ENCODE data around the gene ANKRD16. TPM values are rescaled to one million over a fixed set of nuclear protein-coding genes. Genes with fewer than 3 reads are reported as not detected.
"Not testable (repeated sequence)": the region's sequence is repeated elsewhere in the genome, so short reads cannot be mapped to it uniquely, and the experiment has no call there.

ANKRD16 gene
- total and polyA plus RNA-seq, 2 experiments from 2014 or later: 6.4 to 16.1 TPM

DNA sequence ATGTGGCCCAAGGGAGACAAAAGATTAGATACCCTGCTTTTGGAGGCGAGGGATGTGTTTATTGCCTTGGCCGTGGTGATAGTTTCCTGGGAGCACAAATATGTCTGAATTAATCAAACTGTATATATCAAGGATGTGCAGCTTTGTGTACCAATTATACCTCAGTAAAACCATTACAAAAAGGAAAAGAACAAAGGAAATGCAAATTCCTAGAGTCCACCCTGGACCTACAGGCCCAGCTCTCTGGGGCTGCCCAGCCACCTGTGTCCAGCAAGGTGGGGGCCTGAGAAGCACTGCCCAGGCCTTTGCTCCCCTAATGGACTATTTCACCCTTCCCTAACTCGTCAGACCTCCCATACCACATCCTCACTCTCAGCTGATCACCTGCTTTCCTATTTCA lies 20.5 kb downstream of the ANKRD16 start:
- no peak overlapping the region for H2AFZ ChIP-seq
- no peak for DNase-seq (ENCODE audit: low spot score)
- no peak overlapping the region for H3K4me3 Mint-ChIP-seq
- H3K27ac ChIP-seq (ENCODE audit: low read depth): no peak overlapping the region
- no peaks in the 10 kb centered on the region for H3K9me2 ChIP-seq (ENCODE audit: insufficient read depth)
- H3K27me3 Mint-ChIP-seq (ENCODE audit: insufficient read depth, low read depth, poor library complexity): peaks cover 2% of the 10 kb centered on the region
- H3K4me1 Mint-ChIP-seq: peaks cover 11% of the 10 kb centered on the region; the same call in 2 of the 3 replicates
- H3K36me3 ChIP-seq (ENCODE audit: insufficient read depth): no peaks in the 10 kb centered on the region
- no peaks in the 10 kb centered on the region for H3K79me2 ChIP-seq (replicated peaks; ENCODE audit: insufficient read depth)
- H3K4me2 ChIP-seq: no peak overlapping the region
- no peaks in the 10 kb centered on the region for H3K27me3 ChIP-seq (ENCODE audit: insufficient read depth)
- H4K20me1 ChIP-seq (replicated peaks; ENCODE audit: insufficient read depth): no peaks in the 10 kb centered on the region
- H3K4me3 ChIP-seq: no peak overlapping the region
- peaks cover 28% of the 10 kb centered on the region for H3K36me3 Mint-ChIP-seq (ENCODE audit: low read depth)
- ATAC-seq: no peak
- no peak overlapping the region for H3K27ac Mint-ChIP-seq
- H3K4me1 ChIP-seq (ENCODE audit: insufficient read depth): no peaks in the 10 kb centered on the region
- TF ChIP-seq, protein P1, sequence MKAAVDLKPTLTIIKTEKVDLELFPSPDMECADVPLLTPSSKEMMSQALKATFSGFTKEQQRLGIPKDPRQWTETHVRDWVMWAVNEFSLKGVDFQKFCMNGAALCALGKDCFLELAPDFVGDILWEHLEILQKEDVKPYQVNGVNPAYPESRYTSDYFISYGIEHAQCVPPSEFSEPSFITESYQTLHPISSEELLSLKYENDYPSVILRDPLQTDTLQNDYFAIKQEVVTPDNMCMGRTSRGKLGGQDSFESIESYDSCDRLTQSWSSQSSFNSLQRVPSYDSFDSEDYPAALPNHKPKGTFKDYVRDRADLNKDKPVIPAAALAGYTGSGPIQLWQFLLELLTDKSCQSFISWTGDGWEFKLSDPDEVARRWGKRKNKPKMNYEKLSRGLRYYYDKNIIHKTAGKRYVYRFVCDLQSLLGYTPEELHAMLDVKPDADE (IDR thresholded peaks at IDR 0.05): no peak
- no peak for TF ChIP-seq STAT1 (IDR thresholded peaks at IDR 0.05; ENCODE audit: unreplicated experiment)
- no peak for TF ChIP-seq ZNF114 (CRISPR knock-in tag; IDR thresholded peaks at IDR 0.05)
- no peak for TF ChIP-seq NANOG (IDR thresholded peaks at IDR 0.05; ENCODE audit: borderline replicate concordance)
- TF ChIP-seq CTCF (conservative IDR thresholded peaks at IDR 0.05; ENCODE audit: low read depth in 2 of 2): no peak
- H3F3A ChIP-seq (replicated peaks; ENCODE audit: low read depth): no peaks in the 10 kb centered on the region
- H3K9me3 Mint-ChIP-seq: peaks cover 21% of the 10 kb centered on the region

DNA sequence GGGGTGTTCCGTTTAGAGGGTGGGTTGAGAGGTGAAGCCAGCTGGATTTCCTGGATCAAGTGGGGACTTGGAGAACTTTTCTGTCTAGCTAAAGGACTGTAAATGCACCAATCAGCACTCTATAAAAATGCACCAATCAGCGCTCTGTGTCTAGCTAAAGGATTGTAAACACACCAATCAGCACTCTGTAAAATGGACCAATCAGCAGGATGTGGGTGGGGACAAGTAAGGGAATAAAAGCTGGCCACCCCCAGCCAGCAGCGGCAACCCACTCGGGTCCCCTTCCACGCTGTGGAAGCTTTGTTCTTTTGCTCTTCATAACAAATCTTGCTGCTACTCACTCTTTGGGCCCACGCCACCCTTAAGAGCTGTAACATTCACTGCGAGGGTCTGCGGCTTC lies 21.3 kb downstream of the ANKRD16 start:
- H3K4me2 ChIP-seq; H3K27me3 Mint-ChIP-seq (ENCODE audit: insufficient read depth, low read depth, poor library complexity); H4K20me1 ChIP-seq (replicated peaks; ENCODE audit: insufficient read depth); H3K4me3 ChIP-seq; H2AFZ ChIP-seq; H3K4me3 Mint-ChIP-seq; H3K36me3 ChIP-seq (ENCODE audit: insufficient read depth); ATAC-seq; H3K27ac Mint-ChIP-seq; DNase-seq (ENCODE audit: low spot score); H3K79me2 ChIP-seq (replicated peaks; ENCODE audit: insufficient read depth); H3K4me1 ChIP-seq (ENCODE audit: insufficient read depth); H3F3A ChIP-seq (replicated peaks; ENCODE audit: low read depth); H3K9me2 ChIP-seq (ENCODE audit: insufficient read depth); H3K27me3 ChIP-seq (ENCODE audit: insufficient read depth); H3K27ac ChIP-seq (ENCODE audit: low read depth): not testable (repeated sequence)
- Mint-ChIP-seq H3K36me3 (ENCODE audit: low read depth) (peaks cover 31% of the 10 kb centered on the region), H3K4me1 (peaks cover 11% of the 10 kb centered on the region; the same call in 2 of the 3 replicates), H3K9me3 (peaks cover 21% of the 10 kb centered on the region)

DNA sequence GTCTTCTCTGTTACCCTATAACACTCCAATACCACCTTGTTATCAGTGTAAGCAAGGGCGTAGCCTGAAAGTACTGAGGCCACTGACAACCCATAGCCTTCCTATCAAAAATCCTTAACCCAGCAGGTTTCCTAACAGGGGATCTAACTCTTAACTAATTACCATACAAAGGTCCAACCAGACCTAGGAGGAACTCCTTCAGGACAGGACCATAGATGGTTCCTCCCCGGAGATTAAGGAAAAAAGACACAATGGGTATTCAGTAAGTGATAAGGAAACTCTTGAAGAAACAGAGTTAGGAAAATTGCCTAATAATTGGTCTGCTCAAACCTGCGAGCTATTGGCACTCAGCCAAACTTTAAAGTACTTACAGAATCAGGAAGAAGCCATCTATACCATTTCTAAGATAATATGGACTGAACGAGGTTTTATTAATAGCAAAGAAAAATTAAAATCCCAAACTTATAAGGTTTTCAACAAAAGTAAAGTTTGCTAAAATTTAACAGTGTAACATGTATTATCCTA lies 22.5 kb downstream of the ANKRD16 start:
- not testable (repeated sequence) for H2AFZ ChIP-seq; H3K79me2 ChIP-seq (replicated peaks; ENCODE audit: insufficient read depth); H3K9me2 ChIP-seq (ENCODE audit: insufficient read depth); H3K4me3 ChIP-seq; H3K27me3 ChIP-seq (ENCODE audit: insufficient read depth); H3K27me3 Mint-ChIP-seq (ENCODE audit: insufficient read depth, low read depth, poor library complexity); DNase-seq (ENCODE audit: low spot score); ATAC-seq; H3K4me2 ChIP-seq; H3K4me3 Mint-ChIP-seq; H3K27ac Mint-ChIP-seq; H3K36me3 ChIP-seq (ENCODE audit: insufficient read depth); H4K20me1 ChIP-seq (replicated peaks; ENCODE audit: insufficient read depth); H3K4me1 ChIP-seq (ENCODE audit: insufficient read depth); H3F3A ChIP-seq (replicated peaks; ENCODE audit: low read depth); H3K27ac ChIP-seq (ENCODE audit: low read depth)
- H3K9me3 Mint-ChIP-seq: peaks cover 21% of the 10 kb centered on the region
- H3K36me3 Mint-ChIP-seq (ENCODE audit: low read depth): peaks cover 42% of the 10 kb centered on the region
- peaks cover 11% of the 10 kb centered on the region; the same call in 2 of the 3 replicates for H3K4me1 Mint-ChIP-seq

DNA sequence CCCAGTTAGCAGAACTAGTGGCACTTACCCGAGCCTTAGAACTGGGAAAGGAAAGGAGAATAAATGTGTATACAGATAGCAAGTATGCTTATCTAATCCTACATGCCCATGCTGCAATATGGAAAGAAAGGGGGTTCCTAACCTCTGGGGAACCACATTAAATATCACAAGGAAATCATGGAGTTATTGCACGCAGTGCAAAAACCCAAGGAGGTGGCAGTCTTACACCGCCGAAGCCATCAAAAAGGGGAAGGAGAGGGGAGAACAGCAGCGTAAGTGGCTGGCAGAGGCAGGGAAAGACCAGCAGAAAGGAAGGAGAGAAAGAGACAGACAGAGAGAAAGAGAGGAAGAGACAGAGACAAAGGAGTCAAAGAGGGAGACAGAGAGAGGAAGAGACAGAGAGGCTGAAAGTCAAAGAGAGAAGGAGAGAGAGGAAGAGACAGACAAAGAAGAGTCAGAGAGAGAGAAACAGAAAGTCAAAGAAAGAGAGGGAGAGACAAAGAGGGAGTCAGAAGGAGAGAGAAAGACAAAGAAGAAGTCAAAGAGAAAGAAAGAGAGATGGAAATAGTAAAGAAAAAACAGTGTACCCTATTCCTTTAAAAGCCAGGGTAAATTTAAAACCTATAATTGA lies 23.1 kb downstream of the ANKRD16 start:
- H3K27ac Mint-ChIP-seq, ATAC-seq: not testable (repeated sequence)

More for the DNA sequence above, 23.1 kb downstream of the ANKRD16 start:
- H3K79me2 ChIP-seq (replicated peaks; ENCODE audit: insufficient read depth); DNase-seq (ENCODE audit: low spot score); H3K27me3 ChIP-seq (ENCODE audit: insufficient read depth); H3K4me2 ChIP-seq; H3F3A ChIP-seq (replicated peaks; ENCODE audit: low read depth); H3K4me3 Mint-ChIP-seq; H3K27ac ChIP-seq (ENCODE audit: low read depth); H3K9me2 ChIP-seq (ENCODE audit: insufficient read depth); H4K20me1 ChIP-seq (replicated peaks; ENCODE audit: insufficient read depth); H3K27me3 Mint-ChIP-seq (ENCODE audit: insufficient read depth, low read depth, poor library complexity); H3K4me1 ChIP-seq (ENCODE audit: insufficient read depth); H3K36me3 ChIP-seq (ENCODE audit: insufficient read depth); H3K4me3 ChIP-seq; H2AFZ ChIP-seq: not testable (repeated sequence)
- Mint-ChIP-seq H3K36me3 (ENCODE audit: low read depth) (peaks cover 43% of the 10 kb centered on the region), H3K9me3 (peaks cover 21% of the 10 kb centered on the region), H3K4me1 (peaks cover 11% of the 10 kb centered on the region; the same call in 2 of the 3 replicates)

Measured in GM23338 (cell line).